GM10266 (cell line): Measurements from ENCODE around the gene OMP.

Source experiments
- DNase-seq: peaks from one replicate; pipeline ENCODE4 v3.0.0; 2012; ENCODE audit errors: extremely low spot score
- CTCF ChIP-seq: IDR thresholded peaks from 2 replicates; pipeline ENCODE4 v1.5.1; 2012; ENCODE audit warnings: mild to moderate bottlenecking, low read depth; ENCODE audit not compliant: control insufficient read depth, insufficient read depth; ENCODE audit errors: missing control alignments

The OMP gene

GRCh38 chr11:77129842-77130756, 27.5 kb downstream of the OMP start:
- no peak for TF ChIP-seq CTCF
- DNase-seq: no peak

- TF ChIP-seq CTCF: no peak
- no peak for DNase-seq
Measured at GRCh38 chr11:77130763-77131513, 28.3 kb downstream of the OMP start.

- no peak for TF ChIP-seq CTCF
- no peak for DNase-seq
Measured at GRCh38 chr11:77131560-77131959, 28.9 kb downstream of the OMP start.

- no peak for TF ChIP-seq CTCF
- DNase-seq: no peak
Measured at GRCh38 chr11:77135069-77135468, 32.4 kb downstream of the OMP start.

GRCh38 chr11:77136074-77136473, 33.4 kb downstream of the OMP start:
- TF ChIP-seq CTCF: no peak
- DNase-seq: no peak

GRCh38 chr11:77136784-77137420, 34.3 kb downstream of the OMP start:
- TF ChIP-seq CTCF: no peak
- no peak for DNase-seq
